Spleen (tissue), 7 donors: ENCODE results near the gene NPPA.

ENCODE experiments used
- CTCF ChIP-seq, 11 experiments: fragments of 200-600 bp in 7 of 11; fragments of 450-650 bp in 4 of 11; sonication (generic) in 4 of 11; IDR thresholded peaks in 8 of 11; conservative IDR thresholded peaks in 3 of 11; 1 replicate in 7 of 11; 2 replicates in 4 of 11; pipeline versions ENCODE4 v1.4.0 to v1.8.0; 2016 to 2021; ENCODE audit warnings: antibody characterized with exemption in 11 of 11, inconsistent platforms in 4 of 11, mild to moderate bottlenecking in 1 of 11
- POLR2A ChIP-seq, 3 donors: fragments of 450-650 bp; IDR thresholded peaks; one replicate each; pipeline ENCODE4 v1.5.1; 2017; ENCODE audit warnings: antibody characterized with exemption in 3 of 3, mild to moderate bottlenecking in 1 of 3
- POLR2AphosphoS5 ChIP-seq, 3 donors: sonication (generic); formaldehyde crosslinking; IDR thresholded peaks; one replicate each; pipeline ENCODE4 v1.5.1; 2017; ENCODE audit warnings: antibody characterized with exemption in 3 of 3
- donor health status: DM: no; HTN: no; CAD: no; lungs with moderate emphysema.
- donor health status: DM: no; HTN: no; CAD: no.
- donor health status: DM: no; HTN: no; CAD: no.

GRCh38 chr1:11831945-11832725, 15.4 kb downstream of the NPPA start:
- TF ChIP-seq CTCF (IDR thresholded peaks at IDR 0.05 in 8 of 11, conservative IDR thresholded peaks at IDR 0.05 in 3 of 11) (no peak), POLR2A (IDR thresholded peaks at IDR 0.05) (no peak), POLR2AphosphoS5 (IDR thresholded peaks at IDR 0.05) (peak in 1 of 3 donors; percentile 37)
